AG04450 (cell line): Measurements from ENCODE around the gene SDF2. TPM values are rescaled to one million over a fixed set of nuclear protein-coding genes. Genes with fewer than 3 reads are reported as not detected.

ENCODE experiments used
- CTCF ChIA-PET: fragments of 300-600, 350-600 bp; formaldehyde crosslinking; extraction: SDS; loops from one replicate; lab custom pipeline; 2022; ENCODE audit warnings: antibody characterized with exemption, inconsistent platforms; lab: Charles Lee
- POLR2A ChIA-PET: fragments of 350-600 bp; formaldehyde crosslinking; extraction: SDS; loops from one replicate; lab custom pipeline; 2021; ENCODE audit warnings: antibody characterized with exemption, inconsistent platforms; lab: Yijun Ruan, JAX
- DNase-seq: peaks from one replicate; pipeline ENCODE4 v3.0.0-alpha.2; 2011; ENCODE audit warnings: low read depth, low spot score
- H3K27ac ChIP-seq: one replicate; pipeline ENCODE4 v1.5.1; 2012; ENCODE audit warnings: low read depth, low read length, control low read depth
- H3K27me3 ChIP-seq: one replicate; pipeline ENCODE4 v1.6.0; 2012; ENCODE audit warnings: low read length; ENCODE audit not compliant: control insufficient read depth, insufficient read depth
- H3K4me3 ChIP-seq: 2 replicates; pipeline ENCODE4 v1.5.1; 2011; ENCODE audit warnings: mild to moderate bottlenecking, low read depth, low read length, control low read depth
- H3K9me3 ChIP-seq: 2 replicates; pipeline ENCODE4 v1.5.1; 2012; ENCODE audit warnings: low read length; ENCODE audit not compliant: control insufficient read depth, insufficient read depth
- CTCF ChIP-seq: IDR thresholded peaks from 2 replicates; pipeline ENCODE4 v1.5.1; 2011; ENCODE audit warnings: low read depth, low read length, control low read depth, inconsistent platforms
- polyA plus RNA-seq: library from polyadenylated mRNA; depleted of rRNA; stranded (reverse); fragments of >200 nt; gene quantifications from 2 replicates; pipeline ENCODE4 v1.2.3, GENCODE V29; 2011

SDF2 gene
- polyA plus RNA-seq, 1 experiment: 76.1 TPM

- TF ChIP-seq CTCF: no peak
- no peaks in the 10 kb centered on the region; the same call in 1 of the 2 replicates for H3K9me3 ChIP-seq
- no peaks in the 10 kb centered on the region for H3K27me3 ChIP-seq
- DNase-seq: no peak
- ChIA-PET CTCF (interaction anchor here (0.8 to 1.4 kb wide), 3 partner anchors 23 to 65 kb away, joined by 3 to 6 read pairs (median 5); no protein-coding TSS in a partner anchor), POLR2A (interaction anchor here (0.9 to 2.2 kb wide), 4 partner anchors 16 to 74 kb away, joined by 3 to 17 read pairs (median 3); partner anchors contain the start of genes PIGS, SDF2 and SUPT6H)
- H3K4me3 ChIP-seq: peak overlapping the region; percentile 65
- peak overlapping the region; percentile 21 for H3K27ac ChIP-seq
Observed at GRCh38 chr17:28645576-28645939, 16.1 kb downstream of the SDF2 start.

GRCh38 chr17:28644787-28645575 lies 16.7 kb downstream of the SDF2 start, which contains the start of gene BLTP2:
Gene BLTP2, minus strand, starts transcription at chr17:28645158. Its CDS starts 102 bp downstream, at chr17:28645056.
- Histone ChIP-seq H3K4me3 (peak within 1 kb of the TSS; percentile 91), H3K27ac (peak within 1 kb of the TSS; percentile 52), H3K27me3 (no peaks in the 10 kb centered on the region), H3K9me3 (no peaks in the 10 kb centered on the region; the same call in 1 of the 2 replicates)
- ChIA-PET CTCF (interaction anchor here (0.8 to 1.4 kb wide), 4 partner anchors 13 to 65 kb away, joined by 4 to 6 read pairs (median 4); no protein-coding TSS in a partner anchor), POLR2A (interaction anchor here (0.6 to 2.2 kb wide), 5 partner anchors 17 to 74 kb away, joined by 3 to 17 read pairs (median 3); partner anchors contain the start of genes PIGS, SDF2 and SUPT6H)
- DNase-seq: peak; percentile 84
- no peak for TF ChIP-seq CTCF

GRCh38 chr17:28643983-28644786 lies 17.5 kb downstream of the SDF2 start:
- no peaks in the 10 kb centered on the region for H3K27me3 ChIP-seq
- CTCF ChIA-PET: interaction anchor here (0.8 to 1.8 kb wide), 9 partner anchors 8 to 470 kb away, joined by 3 to 5 read pairs (median 4); no protein-coding TSS in a partner anchor
- H3K27ac ChIP-seq: peak overlapping the region; percentile 52
- no peak for DNase-seq
- POLR2A ChIA-PET: interaction anchor here (0.6 to 2.2 kb wide), 4 partner anchors 18 to 76 kb away, joined by 3 to 17 read pairs (median 4); partner anchors contain the start of genes PROCA1, SDF2 and SUPT6H
- H3K9me3 ChIP-seq: no peaks in the 10 kb centered on the region; the same call in 1 of the 2 replicates
- peak; percentile 57 for TF ChIP-seq CTCF
- H3K4me3 ChIP-seq: peak overlapping the region; percentile 91

- DNase-seq: no peak
- Histone ChIP-seq H3K4me3 (no peak overlapping the region), H3K9me3 (no peaks in the 10 kb centered on the region; the same call in 1 of the 2 replicates), H3K27ac (no peak overlapping the region), H3K27me3 (no peaks in the 10 kb centered on the region)
- no peak for TF ChIP-seq CTCF
- ChIA-PET POLR2A (no interaction called here), CTCF (no interaction called here)
Observed at GRCh38 chr17:28641579-28641978, 20.1 kb downstream of the SDF2 start.
